Measurements from ENCODE around the gene ACTL6A. TPM values are rescaled to one million over a fixed set of nuclear protein-coding genes. Genes with fewer than 3 reads are reported as not detected.

Gene ACTL6A
- total RNA-seq, 1 donor from 2014 or later = 36.3 TPM

DNA sequence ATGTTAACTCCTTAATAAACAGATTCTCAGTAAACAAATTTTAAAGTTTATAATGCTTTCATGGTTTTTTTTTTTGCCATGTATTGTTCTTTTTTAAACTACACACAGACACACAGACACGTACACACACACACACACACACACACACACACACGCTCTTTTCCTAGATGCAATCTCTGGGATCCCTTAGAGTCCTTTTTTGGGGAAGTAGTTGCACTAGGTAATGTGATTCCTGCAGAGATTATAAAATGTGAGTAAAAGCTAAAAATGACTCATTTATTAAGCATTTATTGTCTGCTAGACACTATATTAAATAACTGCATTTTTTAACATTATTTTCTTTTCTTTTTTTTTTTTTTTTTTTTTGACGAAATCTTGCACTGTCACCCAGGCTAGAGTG lies 61.7 kb downstream of the ACTL6A start:
- Mint-ChIP-seq H3K27me3 (ENCODE audit: unreplicated experiment) (no peaks in the 10 kb centered on the region), H3K9me3 (ENCODE audit: unreplicated experiment) (no peaks in the 10 kb centered on the region), H3K27ac (ENCODE audit: unreplicated experiment) (no peak overlapping the region), H3K4me1 (ENCODE audit: unreplicated experiment) (no peaks in the 10 kb centered on the region), H3K36me3 (ENCODE audit: low read depth, unreplicated experiment) (peaks cover 36% of the 10 kb centered on the region), H3K4me3 (ENCODE audit: unreplicated experiment) (no peak overlapping the region)
- DNase-seq (ENCODE audit: low spot score) = no peak
- TF ChIP-seq, protein P1, sequence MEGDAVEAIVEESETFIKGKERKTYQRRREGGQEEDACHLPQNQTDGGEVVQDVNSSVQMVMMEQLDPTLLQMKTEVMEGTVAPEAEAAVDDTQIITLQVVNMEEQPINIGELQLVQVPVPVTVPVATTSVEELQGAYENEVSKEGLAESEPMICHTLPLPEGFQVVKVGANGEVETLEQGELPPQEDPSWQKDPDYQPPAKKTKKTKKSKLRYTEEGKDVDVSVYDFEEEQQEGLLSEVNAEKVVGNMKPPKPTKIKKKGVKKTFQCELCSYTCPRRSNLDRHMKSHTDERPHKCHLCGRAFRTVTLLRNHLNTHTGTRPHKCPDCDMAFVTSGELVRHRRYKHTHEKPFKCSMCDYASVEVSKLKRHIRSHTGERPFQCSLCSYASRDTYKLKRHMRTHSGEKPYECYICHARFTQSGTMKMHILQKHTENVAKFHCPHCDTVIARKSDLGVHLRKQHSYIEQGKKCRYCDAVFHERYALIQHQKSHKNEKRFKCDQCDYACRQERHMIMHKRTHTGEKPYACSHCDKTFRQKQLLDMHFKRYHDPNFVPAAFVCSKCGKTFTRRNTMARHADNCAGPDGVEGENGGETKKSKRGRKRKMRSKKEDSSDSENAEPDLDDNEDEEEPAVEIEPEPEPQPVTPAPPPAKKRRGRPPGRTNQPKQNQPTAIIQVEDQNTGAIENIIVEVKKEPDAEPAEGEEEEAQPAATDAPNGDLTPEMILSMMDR (IDR thresholded peaks at IDR 0.05; ENCODE audit: unreplicated experiment) = no peak

DNA sequence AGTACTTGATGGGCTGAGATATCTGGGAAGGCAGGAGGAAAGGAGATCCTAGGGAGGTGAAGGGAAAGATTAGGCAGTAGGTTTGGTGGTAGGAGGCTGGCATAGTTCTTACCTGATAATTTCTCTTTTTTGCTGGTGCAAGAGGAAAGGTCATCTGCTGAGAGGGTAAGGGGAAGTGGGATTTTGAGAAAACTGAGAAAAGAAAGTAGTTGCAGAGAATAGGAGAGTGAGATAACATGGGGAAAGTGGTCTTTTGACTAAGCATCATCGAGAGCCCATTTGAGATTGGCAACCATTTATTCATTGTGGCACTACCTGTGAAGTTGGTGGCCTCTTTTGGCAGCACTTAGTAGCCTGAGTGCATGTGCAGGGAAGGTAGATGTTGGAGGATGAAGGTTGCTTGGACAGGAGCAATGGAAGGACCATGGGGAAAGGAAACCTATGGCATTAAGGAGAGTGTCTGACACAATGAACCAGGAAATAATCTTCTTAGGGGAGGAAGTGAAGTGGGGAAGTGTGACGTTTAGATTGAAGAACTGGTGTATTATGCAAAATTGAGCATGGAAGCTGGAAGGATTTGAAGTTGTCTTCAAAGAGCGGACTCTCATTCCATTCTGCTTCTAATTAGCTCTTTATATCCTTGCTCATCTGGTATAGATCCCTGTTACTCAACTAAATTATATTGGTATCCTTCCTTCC lies 68.2 kb downstream of the ACTL6A start:
- H3K4me1 Mint-ChIP-seq (ENCODE audit: unreplicated experiment) = no peaks in the 10 kb centered on the region
- H3K27ac Mint-ChIP-seq (ENCODE audit: unreplicated experiment) = no peak overlapping the region
- H3K4me3 Mint-ChIP-seq (ENCODE audit: unreplicated experiment) = no peak overlapping the region
- no peaks in the 10 kb centered on the region for H3K36me3 Mint-ChIP-seq (ENCODE audit: low read depth, unreplicated experiment)
- no peaks in the 10 kb centered on the region for H3K9me3 Mint-ChIP-seq (ENCODE audit: unreplicated experiment)
- TF ChIP-seq, protein P1 (IDR thresholded peaks at IDR 0.05; ENCODE audit: unreplicated experiment) = no peak
- no peaks in the 10 kb centered on the region for H3K27me3 Mint-ChIP-seq (ENCODE audit: unreplicated experiment)
- no peak for DNase-seq (ENCODE audit: low spot score)

Other genes with a start within 250 kb of the ACTL6A start
- gene ZNF639, start 239.9 kb upstream of the ACTL6A start, total RNA-seq (ENCODE audit: unreplicated experiment) = 29.8 TPM
- gene MFN1, start 215.2 kb upstream of the ACTL6A start, total RNA-seq (ENCODE audit: unreplicated experiment) = 30.7 TPM
- 66.9 TPM for gene GNB4, start 111.5 kb upstream of the ACTL6A start, total RNA-seq (ENCODE audit: unreplicated experiment)
- gene MRPL47, start 41.7 kb downstream of the ACTL6A start, total RNA-seq (ENCODE audit: unreplicated experiment) = 39.0 TPM
- gene NDUFB5, start 41.9 kb downstream of the ACTL6A start, total RNA-seq (ENCODE audit: unreplicated experiment) = 83.9 TPM
- gene USP13, start 90.1 kb downstream of the ACTL6A start, total RNA-seq (ENCODE audit: unreplicated experiment) = 18.9 TPM